A549 treated with AZD2906 at 1 μM for 4 hours (cell line): ENCODE data around the gene C1QL3. TPM values are rescaled to one million over a fixed set of nuclear protein-coding genes. Genes with fewer than 3 reads are reported as not detected.

Source experiments
- total RNA-seq: library from RNA; stranded (reverse); fragments of 200-300 nt; extraction: Qiagen RNA extraction; gene quantifications from 5 replicates; pipeline ENCODE4 v1.2.3, GENCODE V29; 2022

Gene C1QL3
- 0.02 TPM in 1 of 5 replicates, not detected in the others for total RNA-seq

DNA sequence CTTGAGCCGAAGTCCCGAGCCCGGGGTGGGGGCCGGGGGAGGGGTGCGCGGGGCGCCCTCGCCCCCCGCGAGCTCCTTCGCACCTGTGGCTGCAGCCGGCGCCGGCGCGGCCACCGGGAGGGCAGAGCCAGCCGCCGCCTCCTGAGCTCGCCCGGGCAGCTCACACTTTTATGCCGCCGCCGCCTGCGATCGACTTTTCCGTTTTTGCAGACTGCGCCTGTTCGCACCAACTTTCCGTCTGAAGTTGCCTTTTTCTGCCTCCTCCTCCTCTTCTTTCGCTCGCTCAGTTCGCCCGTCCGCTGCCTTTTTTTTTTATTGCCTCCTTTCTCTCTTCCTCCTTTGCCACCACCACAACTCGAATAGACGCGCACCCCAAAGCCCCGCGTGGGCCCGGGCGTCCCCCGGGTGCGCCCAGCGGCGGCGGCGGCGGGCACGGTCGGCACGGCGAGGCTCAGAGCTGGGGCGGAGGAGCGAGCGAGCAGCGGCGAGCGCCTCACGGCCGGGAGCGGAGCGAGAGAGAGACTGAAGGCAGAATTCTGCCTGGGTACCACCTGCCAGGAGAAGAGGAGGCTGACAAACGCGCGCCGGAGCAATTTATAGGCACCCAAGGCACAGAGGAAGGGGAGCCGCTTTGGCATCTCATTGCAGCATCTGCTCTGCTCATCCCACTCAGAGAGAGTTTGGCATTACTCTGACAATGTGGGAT, at the start of gene C1QL3:
C1QL3 (minus strand) TSS at position 569 of the 706 bp plus-strand sequence. CDS start 814 bp downstream, outside the sequence.

Other genes starting within 250 kb of the C1QL3 start
- 11.0 to 17.7 TPM (median 13.4 TPM) in 5 replicates for gene PTER, start 84.9 kb downstream of the C1QL3 start, total RNA-seq